ENCODE data around the gene ORMDL3. TPM values are rescaled to one million over a fixed set of nuclear protein-coding genes. Genes with fewer than 3 reads are reported as not detected.
"Not testable (repeated sequence)": the region's sequence is repeated elsewhere in the genome, so short reads cannot be mapped to it uniquely, and the experiment has no call there.

The ORMDL3 gene
- polyA plus RNA-seq, 12 donors: 37.2 to 65.9 (median 42.6) TPM; not detected in 1

DNA sequence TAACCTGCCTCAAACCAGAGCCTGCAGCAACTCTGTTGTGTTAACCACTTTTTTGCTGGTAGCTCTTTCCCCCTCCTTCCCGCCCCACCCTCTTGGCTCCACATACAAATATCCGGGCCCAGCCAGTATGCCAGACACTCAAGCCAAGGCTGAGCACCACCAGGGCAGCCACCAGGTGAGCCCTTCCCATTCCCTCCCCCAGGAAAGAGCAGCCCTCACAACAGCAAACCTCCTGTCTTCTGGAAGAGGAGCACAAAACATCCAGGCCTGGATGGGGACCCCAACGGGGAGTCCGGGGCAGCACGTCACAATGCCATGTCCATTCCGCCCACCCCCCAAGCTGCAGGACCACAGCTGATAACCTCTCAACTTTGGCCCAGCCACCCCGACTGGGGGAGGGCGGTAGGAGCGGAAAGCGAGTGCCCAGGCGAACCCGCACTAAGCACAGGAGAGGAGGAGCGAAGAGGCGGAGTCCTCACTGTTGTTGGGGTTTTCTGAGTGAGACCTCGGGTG, 757 bp downstream of the ORMDL3 start:
- peak; percentile 45 for DNase-seq

DNA sequence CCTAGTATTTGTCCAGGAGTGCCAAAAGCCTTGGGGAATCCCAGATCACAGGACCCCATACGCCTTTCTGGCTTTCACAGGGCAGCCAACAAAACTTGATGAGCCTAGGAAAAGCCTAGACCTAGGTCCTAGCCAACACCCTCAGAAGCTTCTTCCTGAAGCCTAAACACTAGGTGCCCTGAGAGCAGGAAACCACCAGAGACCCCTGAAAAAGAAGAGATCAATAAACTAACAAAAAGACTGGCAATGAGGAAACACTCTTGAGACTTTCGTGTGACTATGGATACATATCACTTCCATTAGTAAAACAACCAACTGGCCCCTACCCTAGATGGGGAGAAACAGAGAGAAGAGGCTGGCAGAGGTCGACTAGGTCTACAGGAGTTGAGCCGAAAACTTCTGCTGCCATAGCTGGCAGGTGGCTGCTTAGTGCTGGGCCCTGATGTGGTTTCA, 1.2 kb downstream of the ORMDL3 start:
- no peak for DNase-seq

DNA sequence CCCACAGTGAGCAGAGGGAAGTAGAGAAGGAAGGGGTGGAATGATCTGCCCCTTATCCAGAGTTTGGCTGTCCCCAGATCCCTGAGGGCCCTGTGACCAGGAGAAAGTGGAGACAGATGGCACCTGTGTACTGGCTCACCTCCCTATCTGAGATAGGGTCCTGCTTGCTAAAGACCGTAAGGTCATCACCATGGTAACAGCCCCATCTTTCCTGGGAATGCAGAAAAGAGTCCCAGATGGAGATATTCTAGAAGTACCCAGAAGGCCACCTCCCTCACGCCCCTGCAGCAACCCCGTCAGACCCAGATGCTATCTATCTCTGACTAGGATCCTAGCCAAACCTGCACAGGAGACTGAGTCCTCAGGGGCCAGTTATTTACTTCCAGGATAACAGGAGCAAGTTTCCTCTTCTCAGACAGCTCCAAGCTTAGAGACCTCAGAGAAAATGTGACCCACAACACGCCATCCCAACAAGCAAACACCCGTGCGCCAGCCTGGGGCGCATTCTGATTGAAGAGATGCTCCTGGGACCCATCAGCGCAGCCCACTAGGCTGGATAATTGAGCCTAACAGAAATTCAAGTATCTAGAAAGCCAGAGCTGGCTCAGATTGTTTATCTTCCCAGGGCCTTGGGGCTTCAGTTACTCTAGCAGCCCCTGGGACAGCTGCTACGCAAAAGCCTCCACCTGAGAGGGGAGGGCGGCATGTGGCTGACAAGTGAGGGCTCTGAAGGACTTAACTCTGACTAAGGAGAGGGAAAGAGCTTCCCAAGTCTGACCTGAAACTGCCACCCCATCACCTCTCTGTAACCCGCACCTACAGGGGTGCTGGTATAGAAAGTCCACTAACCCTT, 1.9 kb downstream of the ORMDL3 start:
- DNase-seq: no peak

DNA sequence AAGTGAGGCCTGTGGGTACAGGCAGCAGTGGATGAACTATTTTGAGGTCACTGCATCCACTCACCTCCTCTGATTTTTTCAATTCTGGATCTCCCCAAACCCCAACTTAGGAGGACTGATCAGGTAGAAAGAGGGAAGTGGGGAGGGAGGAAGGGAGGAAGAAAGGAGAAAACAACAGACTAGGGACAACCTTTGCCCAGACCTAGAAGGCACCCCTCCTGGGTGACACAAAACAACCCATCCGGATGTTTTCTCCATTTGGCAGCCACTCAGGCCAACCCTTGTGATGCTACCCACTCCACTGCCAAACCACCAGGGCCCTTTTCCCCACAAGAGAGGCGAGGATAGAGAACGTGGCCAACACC, 2.7 kb downstream of the ORMDL3 start:
- no peak for DNase-seq

DNA sequence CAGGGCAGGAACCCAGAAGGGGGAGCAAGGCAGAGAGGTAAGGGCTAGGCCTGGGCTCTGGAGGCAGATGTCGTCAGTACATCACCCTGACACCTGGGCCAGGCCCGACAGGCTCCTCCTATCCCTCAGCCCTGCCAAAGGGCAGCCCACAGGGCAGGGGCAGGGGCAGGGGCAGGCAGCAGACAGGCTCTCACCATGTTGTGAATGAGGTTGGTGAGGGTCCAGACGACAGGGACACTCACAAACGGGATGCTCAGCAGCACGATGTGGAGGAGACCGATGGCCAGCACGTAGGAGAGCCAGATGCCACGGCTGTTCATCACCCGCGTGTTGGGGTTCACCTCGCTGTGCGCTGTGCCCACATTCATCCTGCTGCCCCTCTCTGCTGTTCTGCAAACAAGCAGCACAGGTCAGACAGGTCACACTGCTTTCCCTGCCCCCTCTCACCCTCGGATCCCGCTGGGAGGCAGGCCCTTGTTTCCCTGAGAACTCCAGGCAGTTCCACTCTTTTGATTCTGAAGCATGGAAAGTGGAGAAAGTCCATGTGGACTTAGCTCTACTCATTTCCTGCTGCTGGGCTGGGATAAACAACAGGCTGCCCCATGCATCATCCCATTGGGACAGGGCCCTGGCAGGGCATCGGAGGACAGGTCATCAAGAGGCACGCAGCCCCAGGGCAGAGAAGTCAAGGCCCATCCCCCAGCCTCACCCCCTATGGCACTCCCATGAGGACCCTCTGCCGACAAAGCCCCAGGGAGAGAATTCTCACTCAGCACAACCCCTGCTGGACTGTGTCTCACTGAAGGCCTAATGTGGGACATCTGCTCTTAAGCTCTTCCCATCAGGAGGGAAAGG, 3.3 kb downstream of the ORMDL3 start:
- no peak for DNase-seq

DNA sequence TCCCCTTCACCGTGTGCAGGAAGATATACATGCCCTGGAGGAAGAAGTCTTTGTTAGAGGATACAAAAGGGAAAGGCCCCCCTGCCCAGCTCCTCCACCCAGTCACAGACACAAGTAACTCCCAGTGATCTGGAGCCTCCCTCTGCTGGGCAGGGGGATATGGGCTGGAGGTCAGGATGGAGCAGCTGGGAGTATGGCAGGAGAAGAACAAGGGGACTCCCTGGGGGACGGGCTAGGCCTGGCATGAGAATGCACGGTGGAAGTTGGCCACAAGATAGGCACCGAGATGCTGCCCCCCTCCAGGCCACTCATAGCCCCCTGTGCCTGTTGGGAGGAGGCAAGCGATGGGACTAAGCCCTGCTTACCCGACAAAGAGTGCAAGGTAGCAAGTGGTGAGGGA, 4.2 kb downstream of the ORMDL3 start:
- no peak for DNase-seq

DNA sequence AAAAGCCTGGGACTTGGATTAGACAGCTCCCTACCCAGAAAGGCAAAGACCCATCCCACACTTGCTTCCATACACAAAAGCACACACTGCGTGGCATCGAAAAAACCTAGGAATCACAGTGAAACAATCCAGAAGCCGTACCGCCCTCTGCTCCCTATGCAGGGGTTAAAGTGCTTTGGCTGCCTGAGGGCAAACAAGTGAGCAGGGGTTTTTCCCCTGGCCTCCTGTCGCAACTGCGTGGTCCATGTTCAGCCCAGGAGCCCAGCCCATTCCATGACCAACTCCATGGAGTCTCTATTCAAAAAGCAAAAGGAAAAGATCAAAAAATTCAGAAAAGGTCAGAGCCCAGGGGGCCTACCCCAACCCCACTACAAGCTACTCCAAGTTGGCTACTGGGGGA, 5.4 kb downstream of the ORMDL3 start:
- DNase-seq: no peak

DNA sequence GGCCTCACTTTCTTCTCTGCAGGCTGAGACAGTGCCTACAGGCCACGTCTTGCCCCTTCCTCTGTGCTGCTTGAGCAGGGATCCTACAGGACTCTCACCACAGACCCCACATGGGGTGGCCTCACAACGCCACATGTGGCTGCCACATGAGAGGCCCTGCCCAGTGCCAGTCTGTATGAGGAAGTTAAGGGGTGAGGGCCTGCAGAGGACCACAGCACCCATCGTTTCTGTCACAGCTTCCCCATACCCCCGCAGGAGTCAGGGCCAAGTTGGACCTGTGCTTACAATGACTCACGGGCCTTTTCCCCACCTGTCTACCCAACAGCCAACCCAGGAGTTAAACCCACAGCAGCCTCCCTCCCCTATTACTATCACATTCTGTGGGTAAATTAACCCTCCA, 6.1 kb downstream of the ORMDL3 start:
- no peak for DNase-seq

DNA sequence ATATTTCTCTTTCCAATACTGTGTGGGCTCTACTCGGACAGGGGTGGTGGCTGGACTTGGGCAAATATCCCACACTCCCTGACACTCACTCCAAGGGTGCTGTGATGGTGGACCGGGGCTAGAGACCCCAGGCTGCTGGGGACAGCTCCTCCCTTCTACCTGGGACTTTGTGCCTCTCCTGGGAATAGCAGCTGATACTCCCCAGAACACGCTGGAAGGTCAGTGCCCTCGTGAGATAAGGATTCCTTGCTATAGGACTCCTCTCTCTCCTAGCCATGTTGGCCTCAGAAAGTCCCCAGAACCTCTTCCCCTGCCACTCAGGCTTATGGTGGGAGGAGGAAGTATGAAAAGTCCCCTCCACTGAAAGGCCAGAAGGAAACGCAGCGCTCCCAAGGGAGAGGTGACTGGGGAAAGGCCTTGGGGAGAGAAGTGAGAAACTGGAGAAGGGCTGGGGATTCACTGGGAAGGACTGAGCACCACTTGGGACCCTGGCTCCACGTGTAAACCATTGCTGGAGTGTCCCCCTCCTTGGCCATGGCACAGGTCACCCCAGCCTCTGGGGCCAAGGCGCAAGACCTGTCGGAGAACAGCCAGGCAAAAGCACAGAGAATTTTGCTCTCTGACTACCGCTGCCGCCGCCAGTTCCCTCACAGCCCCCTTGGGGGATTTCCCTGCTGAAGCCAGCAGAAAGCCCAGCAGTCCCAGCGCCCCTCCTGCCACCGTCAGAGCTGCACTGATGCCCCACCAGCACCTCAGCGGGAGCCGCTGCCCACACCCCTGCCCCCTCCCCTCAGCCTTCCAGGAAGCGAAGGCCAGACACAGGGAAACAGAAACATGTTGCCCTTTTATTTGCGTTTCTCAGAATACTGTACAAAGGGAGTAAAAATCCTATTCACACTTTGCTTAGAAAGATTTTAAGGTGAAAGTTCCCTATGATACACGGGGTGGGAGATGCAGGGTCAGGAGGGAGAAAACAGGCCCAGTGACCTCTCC, 6.9 kb downstream of the ORMDL3 start:
- no peak for DNase-seq

DNA sequence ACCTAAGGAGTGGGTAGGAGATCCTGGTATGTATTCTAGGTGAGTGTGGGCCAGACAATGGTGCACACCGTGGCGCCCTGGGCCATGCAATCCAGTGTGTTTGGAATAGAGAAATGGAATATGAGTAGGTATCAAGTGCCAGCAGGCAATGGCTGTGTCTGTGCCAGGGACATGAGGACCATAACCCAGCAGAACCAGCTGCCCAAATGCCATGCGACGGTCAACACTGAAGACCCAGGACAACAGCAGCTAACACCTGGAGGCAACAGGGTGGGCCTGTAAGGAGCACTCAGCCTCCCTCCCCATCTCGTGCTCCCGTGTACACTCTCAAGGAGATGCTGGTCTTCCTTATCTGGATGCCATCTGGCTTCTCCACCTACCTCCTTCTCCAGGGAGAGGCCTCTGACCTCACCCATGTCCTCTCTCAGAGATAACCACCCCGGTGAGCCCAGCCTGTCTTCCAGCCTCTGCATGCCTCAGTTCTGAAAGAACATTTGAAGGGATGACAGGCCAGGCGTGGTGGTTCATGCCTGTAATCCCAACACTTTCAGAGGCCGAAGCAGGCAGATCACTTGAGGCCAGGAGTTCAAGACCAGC, 8.2 kb downstream of the ORMDL3 start:
- no peak for DNase-seq

DNA sequence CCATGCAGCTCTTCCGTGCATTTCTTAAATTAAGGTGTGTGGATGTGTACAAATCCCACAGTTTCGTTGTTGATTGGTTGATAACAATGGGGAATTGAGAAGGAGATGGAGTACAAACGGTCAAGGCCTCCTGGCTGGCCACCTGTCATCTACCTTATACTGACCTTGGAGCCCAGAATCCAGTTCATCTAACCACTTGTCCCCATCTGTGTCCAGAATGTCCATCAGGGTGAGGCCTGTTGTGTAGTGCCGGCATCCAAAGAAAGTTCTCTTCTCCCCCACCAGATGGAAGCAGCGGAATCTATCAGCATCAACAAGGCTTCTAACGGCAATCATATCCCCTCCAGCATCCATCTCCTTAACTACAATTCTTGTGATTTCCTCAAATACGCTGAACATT, 10.5 kb downstream of the ORMDL3 start:
- DNase-seq: no peak

DNA sequence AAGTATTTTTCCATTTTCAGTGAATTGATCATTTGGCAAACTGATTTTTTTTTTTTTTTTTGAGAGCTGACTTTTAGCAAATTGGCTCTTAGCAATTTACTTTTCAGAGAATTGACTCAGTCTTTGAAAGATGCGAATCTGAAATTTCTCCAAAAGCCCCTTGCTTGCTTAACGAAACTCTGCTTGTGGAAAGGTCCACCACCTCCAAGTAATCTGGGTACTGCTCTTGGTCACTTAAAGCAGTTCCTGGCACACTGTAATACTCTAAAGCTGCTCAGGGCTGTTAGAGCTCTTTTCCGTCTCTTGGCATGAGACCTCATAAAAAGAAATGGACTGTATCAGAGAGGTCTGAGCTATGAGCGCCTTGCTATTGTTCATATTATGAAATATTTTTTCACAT, 11.8 kb downstream of the ORMDL3 start:
- DNase-seq: no peak

DNA sequence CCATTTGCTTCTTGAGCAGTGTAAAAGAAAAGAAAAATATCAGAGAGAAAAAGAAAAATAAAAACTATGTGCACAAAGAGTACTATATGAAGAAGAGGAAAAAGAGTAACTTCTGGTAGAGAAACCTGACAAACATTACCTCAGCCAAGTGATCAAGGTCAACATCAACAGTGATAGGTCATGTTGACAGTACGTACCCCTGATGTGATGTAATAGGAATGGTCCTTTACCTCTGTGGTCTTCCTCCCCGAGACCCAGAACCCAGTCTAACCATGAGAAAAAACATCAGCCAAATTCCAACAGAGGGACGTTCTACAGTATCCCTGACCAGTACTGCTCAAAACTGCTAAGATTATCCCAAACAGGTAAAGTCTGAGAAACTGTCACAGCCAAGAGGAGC, 13.4 kb downstream of the ORMDL3 start:
- DNase-seq: no peak

DNA sequence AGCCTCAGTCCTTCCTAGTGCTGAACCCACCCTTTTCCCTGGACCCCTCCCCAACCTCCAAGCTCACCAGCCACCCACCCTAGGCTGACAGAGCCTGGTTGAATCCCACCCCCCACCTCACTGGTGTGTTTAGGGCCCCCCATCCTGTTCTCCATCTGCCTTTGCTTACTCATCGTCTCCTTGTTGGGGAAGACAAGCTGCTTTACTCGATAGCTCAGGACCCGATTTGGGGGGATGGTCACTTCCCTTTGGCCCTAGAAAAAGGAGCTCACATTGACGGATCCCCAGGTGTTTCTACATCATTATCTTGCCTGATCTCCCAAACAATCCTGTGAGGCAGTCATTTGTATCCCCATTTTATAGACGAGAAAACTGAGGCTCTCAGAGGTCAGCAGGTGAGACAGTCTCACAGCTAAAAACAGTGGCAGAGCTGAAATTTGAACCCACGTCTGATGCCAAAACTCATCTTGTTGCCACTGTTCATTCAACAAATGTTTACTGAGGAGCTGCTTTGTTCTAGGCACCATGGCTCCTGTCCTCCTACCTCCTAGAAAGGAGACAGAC, 18.5 kb downstream of the ORMDL3 start:
- no peak for DNase-seq

DNA sequence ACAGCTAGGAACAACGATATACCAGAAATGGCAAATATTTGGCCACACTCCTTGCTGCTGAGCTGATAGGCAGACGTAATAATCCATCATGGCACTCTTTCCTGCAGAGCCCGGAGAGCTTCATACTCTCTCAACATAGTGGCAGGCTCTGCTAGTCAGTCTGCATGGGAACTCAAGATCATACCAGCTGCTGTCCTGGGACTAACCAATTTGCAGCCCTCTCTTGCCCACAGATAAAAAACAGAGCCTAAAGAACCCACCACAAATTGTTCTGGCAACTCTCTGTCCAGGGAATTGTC, 22.5 kb downstream of the ORMDL3 start:
- DNase-seq: no peak

DNA sequence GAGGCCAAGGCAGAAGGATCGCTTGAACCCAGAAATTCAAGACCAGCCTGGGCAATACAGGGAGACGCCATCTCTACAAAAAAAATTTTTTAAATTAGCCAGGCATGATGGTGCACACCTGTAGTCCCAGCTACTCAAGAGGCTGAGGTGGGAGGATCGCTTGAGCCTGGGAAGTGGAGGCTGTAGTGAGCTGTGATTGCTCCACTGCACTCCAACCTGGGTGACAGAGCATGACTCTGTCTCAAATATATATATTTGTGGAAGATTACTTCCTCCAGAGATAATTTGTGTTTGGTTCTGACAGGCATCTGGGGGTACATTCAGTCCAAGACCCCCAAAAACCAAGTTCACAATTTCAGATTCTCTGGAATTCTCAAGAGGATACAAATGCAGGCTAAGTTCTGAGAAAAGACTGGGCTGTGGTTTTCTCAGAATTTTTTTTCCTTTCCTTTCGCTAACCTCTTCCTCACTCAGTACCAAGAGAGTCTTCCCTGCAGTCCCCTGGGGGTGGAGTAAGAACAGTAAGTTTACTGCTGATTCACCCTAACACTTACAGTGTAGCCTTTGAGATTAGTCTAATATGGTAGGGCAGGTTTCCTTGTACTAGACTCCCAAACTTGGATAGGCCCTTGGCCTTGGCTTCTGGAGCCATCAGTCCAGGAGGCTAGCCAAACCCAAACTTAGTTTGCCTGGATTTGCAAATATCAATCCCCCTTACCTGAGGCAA, 24.1 kb downstream of the ORMDL3 start:
- DNase-seq: no peak

DNA sequence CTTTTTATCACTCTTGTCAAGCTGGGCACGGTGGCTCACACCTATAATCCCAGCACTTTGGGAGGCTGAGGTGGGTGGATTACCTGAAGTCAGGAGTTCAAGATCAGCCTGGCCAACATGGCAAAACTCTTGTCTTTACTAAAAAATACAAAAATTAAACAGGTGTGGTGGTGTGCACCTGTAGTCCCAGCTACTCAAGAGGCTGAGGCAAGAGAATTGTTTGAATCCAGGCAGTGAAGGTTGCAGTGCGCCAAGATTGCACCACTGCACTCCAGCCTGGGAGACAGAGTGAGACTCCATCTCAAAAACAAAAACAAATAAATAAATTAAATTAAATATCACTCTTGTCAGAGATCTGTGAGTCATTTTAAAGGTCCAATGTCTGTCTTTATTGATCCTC, 25.4 kb downstream of the ORMDL3 start:
- DNase-seq: not testable (repeated sequence)

DNA sequence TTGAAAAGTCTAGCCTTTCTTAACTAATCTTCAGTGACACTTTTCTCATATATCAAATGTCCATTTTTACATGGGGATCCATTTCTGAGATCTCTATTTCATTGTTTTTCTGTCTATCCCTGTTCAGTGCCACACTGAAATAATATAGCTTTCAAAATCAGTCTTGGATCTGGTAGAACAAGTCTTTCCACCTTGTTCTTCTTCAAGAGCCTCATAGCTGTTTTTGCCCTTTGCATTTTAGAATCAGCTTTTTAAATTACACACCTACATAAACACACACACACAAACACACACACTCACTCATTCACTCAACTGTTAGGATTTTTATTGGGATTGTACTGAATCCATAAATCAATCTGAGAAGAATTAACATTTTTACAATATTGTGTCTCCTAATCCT, 28.2 kb downstream of the ORMDL3 start:
- no peak for DNase-seq

DNA sequence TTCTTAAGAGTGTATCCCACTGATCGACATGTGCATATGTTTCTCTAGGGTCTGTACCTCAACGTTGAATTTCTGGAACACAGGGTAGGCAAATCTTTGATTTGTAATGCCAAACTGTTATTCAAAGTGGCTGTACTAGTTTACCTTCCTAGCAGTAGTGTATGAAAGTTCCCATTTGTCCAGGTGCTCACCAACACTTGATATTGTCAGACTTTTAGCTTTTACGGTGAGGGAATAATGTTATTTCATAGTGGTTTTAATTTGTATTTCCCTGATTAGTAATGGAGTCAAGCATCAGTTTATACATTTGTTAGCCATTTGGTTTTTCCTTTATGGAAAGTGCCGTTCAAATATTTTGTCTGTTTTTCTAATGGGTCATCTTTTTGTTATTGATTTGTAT, 29.3 kb downstream of the ORMDL3 start:
- no peak for DNase-seq

DNA sequence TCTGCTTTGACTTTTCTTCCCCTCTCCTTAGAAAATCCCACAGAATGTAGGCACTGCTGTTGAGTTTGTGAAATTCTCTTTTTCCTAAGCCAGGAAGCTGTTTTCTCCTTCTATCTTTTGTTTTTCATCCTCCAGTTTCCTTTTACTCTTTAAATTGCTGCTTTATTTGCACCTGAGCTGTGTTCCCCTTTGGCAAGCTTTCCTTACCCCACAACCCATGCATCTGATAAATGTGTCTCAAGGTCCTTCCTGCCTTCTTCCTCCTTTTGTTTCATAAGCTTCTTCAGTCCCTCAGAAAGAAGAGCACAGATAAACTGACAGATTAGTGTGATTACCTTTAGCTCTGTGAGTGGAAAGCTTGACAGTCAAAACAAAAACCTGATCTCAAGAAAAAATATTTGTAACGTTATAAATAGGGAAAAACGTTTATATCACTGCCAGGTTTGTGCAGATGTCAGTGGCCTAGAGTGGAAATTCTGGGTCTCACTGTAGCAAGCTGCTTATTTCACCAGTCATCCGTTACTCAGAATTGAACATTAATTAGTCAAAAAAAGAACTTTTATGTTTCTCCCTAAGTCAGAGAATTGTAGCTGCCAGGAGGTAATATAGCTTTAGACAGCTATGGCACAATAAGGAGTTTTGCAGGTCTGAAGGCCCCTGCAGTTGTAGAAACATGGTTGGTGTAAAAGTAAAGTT, 32.6 kb downstream of the ORMDL3 start:
- DNase-seq: no peak

Measured in muscle of arm (tissue), 12 donors.